Measurements from ENCODE around the gene YPEL2.
"Not testable (repeated sequence)": the region's sequence is repeated elsewhere in the genome, so short reads cannot be mapped to it uniquely, and the experiment has no call there.

Gene YPEL2

GRCh38 chr17:59331129-59331928 is at the start of gene YPEL2:
Gene YPEL2 (plus strand): TSS chr17:59331655. CDS start chr17:59353410, 21,755 bp downstream.
- ChIA-PET POLR2A (no interaction called here), CTCF (interaction anchor here (2.4 to 18.3 kb wide), 4 partner anchors 11 to 111 kb away, joined by 17 to 342 read pairs (median 20); no protein-coding TSS in a partner anchor)
- no peak for TF ChIP-seq CTCF (IDR thresholded peaks at IDR 0.05; ENCODE audit: insufficient read depth, low read length, missing control alignments)
- peak; percentile 65 for DNase-seq (ENCODE audit: low read depth, low spot score)
- H3K4me3 ChIP-seq (ENCODE audit: low read depth, low read length), result peak within 1 kb of the TSS; percentile 75

- no peak for DNase-seq (ENCODE audit: low read depth, low spot score)
- CTCF ChIA-PET, result no interaction called here
- POLR2A ChIA-PET, result no interaction called here
- no peak overlapping the region for H3K4me3 ChIP-seq (ENCODE audit: low read depth, low read length)
- no peak for TF ChIP-seq CTCF (IDR thresholded peaks at IDR 0.05; ENCODE audit: insufficient read depth, low read length, missing control alignments)
These were observed 47.1 kb upstream of the YPEL2 start for GRCh38 chr17:59284317-59284716.

GRCh38 chr17:59287452-59287851 is 44.0 kb upstream of the YPEL2 start:
- no peak for TF ChIP-seq CTCF (IDR thresholded peaks at IDR 0.05; ENCODE audit: insufficient read depth, low read length, missing control alignments)

GRCh38 chr17:59287891-59288290 is 43.6 kb upstream of the YPEL2 start:
- H3K4me3 ChIP-seq (ENCODE audit: low read depth, low read length), result no peak overlapping the region
- POLR2A ChIA-PET, result no interaction called here
- no peak for DNase-seq (ENCODE audit: low read depth, low spot score)
- CTCF ChIA-PET, result no interaction called here
- TF ChIP-seq CTCF (IDR thresholded peaks at IDR 0.05; ENCODE audit: insufficient read depth, low read length, missing control alignments), result no peak

More at GRCh38 chr17:59287452-59287851, 44.0 kb upstream of the YPEL2 start:
- ChIA-PET CTCF (no interaction called here), POLR2A (no interaction called here)
- no peak overlapping the region for H3K4me3 ChIP-seq (ENCODE audit: low read depth, low read length)
- no peak for DNase-seq (ENCODE audit: low read depth, low spot score)

- no peak for DNase-seq (ENCODE audit: low read depth, low spot score)
- no peak overlapping the region for H3K4me3 ChIP-seq (ENCODE audit: low read depth, low read length)
- POLR2A ChIA-PET, result no interaction called here
These were observed 41.5 kb upstream of the YPEL2 start for GRCh38 chr17:59289981-59290301.

GRCh38 chr17:59290302-59290998 is 41.0 kb upstream of the YPEL2 start:
- POLR2A ChIA-PET; DNase-seq (ENCODE audit: low read depth, low spot score); H3K4me3 ChIP-seq (ENCODE audit: low read depth, low read length); CTCF ChIA-PET: not testable (repeated sequence)

More at GRCh38 chr17:59289981-59290301, 41.5 kb upstream of the YPEL2 start:
- CTCF ChIA-PET, result no interaction called here
- TF ChIP-seq CTCF (IDR thresholded peaks at IDR 0.05; ENCODE audit: insufficient read depth, low read length, missing control alignments), result no peak
